Activated B cell treated with CpG ODN at 0.5 μM for 24 hours (primary cell): ENCODE measurements around the gene COL4A3. TPM values are rescaled to one million over a fixed set of nuclear protein-coding genes. Genes with fewer than 3 reads are reported as not detected.

ENCODE experiments used
- ATAC-seq: fragments of 200-7000 bp; cut with Tn5 transposase; one replicate; pipeline ENCODE4 v1.10.0; 2021; ENCODE audit warnings: low read depth, mild to moderate bottlenecking, moderate library complexity
- CTCF ChIA-PET: fragments of 350-600 bp; sonication (Branson Sonifier 250); formaldehyde crosslinking; loops from one replicate; lab custom pipeline; 2021; ENCODE audit warnings: antibody characterized with exemption; lab: Charles Lee
- POLR2A ChIA-PET: fragments of 350-600 bp; sonication (Branson Sonifier 250); formaldehyde crosslinking; loops from one replicate; lab custom pipeline; 2021; ENCODE audit warnings: antibody characterized with exemption; lab: Charles Lee
- DNase-seq: peaks from one replicate; pipeline ENCODE4 v3.0.0; 2022
- H3K27ac Mint-ChIP-seq: one replicate; pipeline ENCODE4 v1.8.0; 2020; ENCODE audit warnings: mixed read lengths
- H3K27me3 Mint-ChIP-seq: one replicate; pipeline ENCODE4 v1.8.0; 2021; ENCODE audit warnings: mixed read lengths
- H3K36me3 Mint-ChIP-seq: one replicate; pipeline ENCODE4 v1.8.0; 2021; ENCODE audit warnings: low read depth, mixed read lengths
- H3K4me1 Mint-ChIP-seq: one replicate; pipeline ENCODE4 v1.8.0; 2021; ENCODE audit warnings: mixed read lengths
- H3K4me3 Mint-ChIP-seq: one replicate; pipeline ENCODE4 v1.8.0; 2020; ENCODE audit warnings: mild to moderate bottlenecking, mixed read lengths
- H3K9me3 Mint-ChIP-seq: one replicate; pipeline ENCODE4 v1.8.0; 2020; ENCODE audit warnings: mixed read lengths
- CTCF ChIP-seq: fragments of 200-600 bp; IDR thresholded peaks from one replicate; pipeline ENCODE4 v1.8.0; 2022; ENCODE audit warnings: antibody characterized with exemption, mild to moderate bottlenecking
- intact Hi-C: fragments of 100-400 bp; cut with micrococcal nuclease; formaldehyde crosslinking; loops from one replicate; pipeline ENCODE4 v1.15.1; 2024
- total RNA-seq: library from RNA; stranded (reverse); gene quantifications from 2 replicates; pipeline ENCODE4 v1.2.3, GENCODE V29; 2022

COL4A3 gene
- total RNA-seq, 1 donor from 2014 or later = 18.3 TPM

GRCh38 chr2:227287771-227288170 lies 123.3 kb downstream of the COL4A3 start:
- ChIA-PET POLR2A (no interaction called here), CTCF (no interaction called here)
- intact Hi-C loops = no loop called here
- TF ChIP-seq CTCF = no peak
- Mint-ChIP-seq H3K4me3 (no peak overlapping the region), H3K9me3 (peaks cover 2% of the 10 kb centered on the region), H3K27me3 (no peaks in the 10 kb centered on the region), H3K27ac (no peak overlapping the region), H3K36me3 (peaks cover 33% of the 10 kb centered on the region), H3K4me1 (no peaks in the 10 kb centered on the region)
- DNase-seq (no peak), ATAC-seq (no peak)

- CTCF ChIA-PET = no interaction called here
- no peak for TF ChIP-seq CTCF
- Mint-ChIP-seq H3K27me3 (no peaks in the 10 kb centered on the region), H3K9me3 (no peaks in the 10 kb centered on the region), H3K27ac (no peak overlapping the region), H3K4me1 (no peaks in the 10 kb centered on the region), H3K36me3 (peaks cover 38% of the 10 kb centered on the region), H3K4me3 (no peak overlapping the region)
- POLR2A ChIA-PET = no interaction called here
- DNase-seq (no peak), ATAC-seq (no peak)
- intact Hi-C loops = no loop called here
Measured at GRCh38 chr2:227292314-227292713, 127.9 kb downstream of the COL4A3 start.

- Mint-ChIP-seq H3K27ac (no peak overlapping the region), H3K36me3 (peaks cover 40% of the 10 kb centered on the region), H3K27me3 (no peaks in the 10 kb centered on the region), H3K9me3 (no peaks in the 10 kb centered on the region), H3K4me3 (no peak overlapping the region), H3K4me1 (no peaks in the 10 kb centered on the region)
- POLR2A ChIA-PET = no interaction called here
- CTCF ChIA-PET = no interaction called here
- ATAC-seq (no peak), DNase-seq (no peak)
- TF ChIP-seq CTCF = no peak
- intact Hi-C loops = no loop called here
Measured at GRCh38 chr2:227293531-227293930, 129.1 kb downstream of the COL4A3 start.

GRCh38 chr2:227295806-227296205 lies 131.4 kb downstream of the COL4A3 start:
- H3K9me3 Mint-ChIP-seq = no peaks in the 10 kb centered on the region
- intact Hi-C loops = no loop called here
- ChIA-PET POLR2A (no interaction called here), CTCF (no interaction called here)
- peaks cover 47% of the 10 kb centered on the region for H3K36me3 Mint-ChIP-seq
- TF ChIP-seq CTCF = no peak
- H3K4me3 Mint-ChIP-seq = no peak overlapping the region
- DNase-seq (no peak), ATAC-seq (no peak)
- no peak overlapping the region for H3K27ac Mint-ChIP-seq
- no peaks in the 10 kb centered on the region for H3K4me1 Mint-ChIP-seq
- H3K27me3 Mint-ChIP-seq = no peaks in the 10 kb centered on the region

GRCh38 chr2:227296671-227297405 lies 132.4 kb downstream of the COL4A3 start:
- Mint-ChIP-seq H3K36me3 (peaks cover 50% of the 10 kb centered on the region), H3K27ac (no peak overlapping the region), H3K4me3 (no peak overlapping the region), H3K27me3 (no peaks in the 10 kb centered on the region), H3K4me1 (no peaks in the 10 kb centered on the region), H3K9me3 (no peaks in the 10 kb centered on the region)
- POLR2A ChIA-PET = no interaction called here
- no peak for TF ChIP-seq CTCF
- intact Hi-C loops = no loop called here
- DNase-seq = no peak
- CTCF ChIA-PET = no interaction called here
- ATAC-seq = no peak
